Measurements from ENCODE around the gene MED16.

- TF ChIP-seq, protein P1, sequence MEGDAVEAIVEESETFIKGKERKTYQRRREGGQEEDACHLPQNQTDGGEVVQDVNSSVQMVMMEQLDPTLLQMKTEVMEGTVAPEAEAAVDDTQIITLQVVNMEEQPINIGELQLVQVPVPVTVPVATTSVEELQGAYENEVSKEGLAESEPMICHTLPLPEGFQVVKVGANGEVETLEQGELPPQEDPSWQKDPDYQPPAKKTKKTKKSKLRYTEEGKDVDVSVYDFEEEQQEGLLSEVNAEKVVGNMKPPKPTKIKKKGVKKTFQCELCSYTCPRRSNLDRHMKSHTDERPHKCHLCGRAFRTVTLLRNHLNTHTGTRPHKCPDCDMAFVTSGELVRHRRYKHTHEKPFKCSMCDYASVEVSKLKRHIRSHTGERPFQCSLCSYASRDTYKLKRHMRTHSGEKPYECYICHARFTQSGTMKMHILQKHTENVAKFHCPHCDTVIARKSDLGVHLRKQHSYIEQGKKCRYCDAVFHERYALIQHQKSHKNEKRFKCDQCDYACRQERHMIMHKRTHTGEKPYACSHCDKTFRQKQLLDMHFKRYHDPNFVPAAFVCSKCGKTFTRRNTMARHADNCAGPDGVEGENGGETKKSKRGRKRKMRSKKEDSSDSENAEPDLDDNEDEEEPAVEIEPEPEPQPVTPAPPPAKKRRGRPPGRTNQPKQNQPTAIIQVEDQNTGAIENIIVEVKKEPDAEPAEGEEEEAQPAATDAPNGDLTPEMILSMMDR (IDR thresholded peaks at IDR 0.05; ENCODE audit: low read length): no peak
- no peak for TF ChIP-seq EZH2 (IDR thresholded peaks at IDR 0.05; ENCODE audit: borderline replicate concordance, low read length)
Measured at GRCh38 chr19:835210-835810, 57.7 kb downstream of the MED16 start.
